Right lobe of liver (tissue), 6 donors: ENCODE data around the gene MAP2K6. TPM values are rescaled to one million over a fixed set of nuclear protein-coding genes. Genes with fewer than 3 reads are reported as not detected.

Experiments
- ATAC-seq, 4 donors: fragments of 200-7000 bp; cut with Tn5 transposase; one replicate each; pipeline ENCODE4 v1.9.1; 2020; ENCODE audit warnings: mild to moderate bottlenecking in 4 of 4, moderate library complexity in 4 of 4
- DNase-seq, 3 donors: peaks; one replicate each; pipeline ENCODE4 v3.0.0-alpha.2; 2020
- H3K27ac ChIP-seq, 3 donors: fragments of 200-600 bp; one replicate each; pipeline ENCODE4 v1.8.0; 2022
- H3K27me3 ChIP-seq, 2 donors: fragments of 200-600 bp; one replicate each; pipeline ENCODE4 v1.8.0; 2022
- H3K36me3 ChIP-seq, 4 donors: fragments of 200-600 bp; sonication (generic) in 1 of 4; one replicate each; pipeline versions ENCODE4 v1.5.1 to v1.8.0; 2017 to 2022; ENCODE audit warnings: control low read depth in 1 of 4
- H3K4me1 ChIP-seq, 4 donors: fragments of 200-600 bp; sonication (generic) in 1 of 4; one replicate each; pipeline versions ENCODE4 v1.5.1 to v1.8.0; 2017 to 2022; ENCODE audit warnings: control low read depth in 1 of 4
- H3K4me3 ChIP-seq, 3 donors: fragments of 200-600 bp; one replicate each; pipeline ENCODE4 v1.8.0; 2022
- H3K9me3 ChIP-seq, 4 donors: fragments of 200-600 bp; sonication (generic) in 1 of 4; one replicate each; pipeline versions ENCODE4 v1.5.1 to v1.8.0; 2017 to 2022; ENCODE audit warnings: control low read depth in 1 of 4
- POLR2A ChIP-seq: fragments of 450-650 bp; IDR thresholded peaks from one replicate; pipeline ENCODE4 v1.6.1; 2017; ENCODE audit warnings: antibody characterized with exemption, mild to moderate bottlenecking
- WGBS: methylation state at CpG from one replicate; pipeline ENCODE4 v1.1.6; 2018; ENCODE audit warnings: low coverage, low lambda C conversion rate; ENCODE audit not compliant: insufficient coverage; ENCODE audit errors: missing lambda C conversion rate; 5-methylcytosine and 5-hydroxymethylcytosine counted together
- intact Hi-C, 2 donors: fragments of 100-400 bp; cut with DNase I; formaldehyde crosslinking; loops; one replicate each; pipeline versions ENCODE4 v1.11.2 to v1.14.1; 2022
- total RNA-seq, 6 experiments: library from RNA; depleted of rRNA in 2 of 6; stranded (reverse); fragments of >200 nt in 2 of 6; fragmentation: NEBNext Ultra II Directional in 3 of 6; extraction: Animal tissue kit (Norgen Biotek cat#: 25700) in 3 of 6; gene quantifications; one replicate each; pipeline versions ENCODE4 v1.1.0 to v1.2.4, GENCODE V29; 2016 to 2023
- TF ChIP-seq, protein P1 (sequence below), 4 donors: fragments of 200-600 bp in 3 of 4; fragments of 450-650 bp in 1 of 4; IDR thresholded peaks; one replicate each; pipeline versions ENCODE4 v1.5.1 to v1.8.0; 2016 to 2022; ENCODE audit warnings: antibody characterized with exemption in 4 of 4, mild to moderate bottlenecking in 2 of 4
- donor health status: DM: no; HTN: yes; CAD: no.
- donor health status: DM: no; HTN: no; CAD: no.
- donor health status: DM: no; HTN: no; CAD: no.
- donor health status: DM: no; HTN: yes; CAD: no.
- donor health status: DM: no; HTN: yes; CAD: no.

Gene MAP2K6
- total RNA-seq, 6 experiments from 2014 or later, result 1.8 to 3.6 (median 2.3) TPM

DNA sequence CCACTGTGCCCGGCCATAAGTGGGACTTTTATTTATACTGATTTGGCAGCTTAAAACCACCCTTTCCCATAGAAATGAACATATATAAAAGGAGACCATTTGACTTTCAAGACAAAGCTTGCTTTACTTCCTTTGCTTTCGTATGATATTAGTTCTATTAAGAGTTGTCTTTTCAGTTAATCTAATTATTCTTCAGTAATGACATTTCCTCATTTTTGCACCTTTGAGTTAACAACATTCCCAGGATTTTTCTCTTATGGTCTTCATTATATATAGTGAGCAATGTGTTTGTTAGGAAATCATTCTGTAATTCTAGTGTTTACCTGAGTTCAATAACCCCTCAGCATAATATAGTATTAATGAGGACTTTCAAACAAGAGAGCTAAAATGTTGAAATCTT lies 173.8 kb downstream of the MAP2K6 start:
- 62% methylated on average over 2 of the region's 2 CpGs for WGBS
- intact Hi-C loops, result no loop called here
- TF ChIP-seq POLR2A, result no peak
- TF ChIP-seq, protein P1, sequence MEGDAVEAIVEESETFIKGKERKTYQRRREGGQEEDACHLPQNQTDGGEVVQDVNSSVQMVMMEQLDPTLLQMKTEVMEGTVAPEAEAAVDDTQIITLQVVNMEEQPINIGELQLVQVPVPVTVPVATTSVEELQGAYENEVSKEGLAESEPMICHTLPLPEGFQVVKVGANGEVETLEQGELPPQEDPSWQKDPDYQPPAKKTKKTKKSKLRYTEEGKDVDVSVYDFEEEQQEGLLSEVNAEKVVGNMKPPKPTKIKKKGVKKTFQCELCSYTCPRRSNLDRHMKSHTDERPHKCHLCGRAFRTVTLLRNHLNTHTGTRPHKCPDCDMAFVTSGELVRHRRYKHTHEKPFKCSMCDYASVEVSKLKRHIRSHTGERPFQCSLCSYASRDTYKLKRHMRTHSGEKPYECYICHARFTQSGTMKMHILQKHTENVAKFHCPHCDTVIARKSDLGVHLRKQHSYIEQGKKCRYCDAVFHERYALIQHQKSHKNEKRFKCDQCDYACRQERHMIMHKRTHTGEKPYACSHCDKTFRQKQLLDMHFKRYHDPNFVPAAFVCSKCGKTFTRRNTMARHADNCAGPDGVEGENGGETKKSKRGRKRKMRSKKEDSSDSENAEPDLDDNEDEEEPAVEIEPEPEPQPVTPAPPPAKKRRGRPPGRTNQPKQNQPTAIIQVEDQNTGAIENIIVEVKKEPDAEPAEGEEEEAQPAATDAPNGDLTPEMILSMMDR (IDR thresholded peaks at IDR 0.05), result no peak
- Histone ChIP-seq H3K4me3 (no peak overlapping the region), H3K27me3 (no peaks in the 10 kb centered on the region), H3K4me1 (no peaks in the 10 kb centered on the region), H3K36me3 (no peaks in the 10 kb centered on the region), H3K27ac (no peak overlapping the region), H3K9me3 (no peaks in the 10 kb centered on the region)
- no peak for DNase-seq
- no peak for ATAC-seq

DNA sequence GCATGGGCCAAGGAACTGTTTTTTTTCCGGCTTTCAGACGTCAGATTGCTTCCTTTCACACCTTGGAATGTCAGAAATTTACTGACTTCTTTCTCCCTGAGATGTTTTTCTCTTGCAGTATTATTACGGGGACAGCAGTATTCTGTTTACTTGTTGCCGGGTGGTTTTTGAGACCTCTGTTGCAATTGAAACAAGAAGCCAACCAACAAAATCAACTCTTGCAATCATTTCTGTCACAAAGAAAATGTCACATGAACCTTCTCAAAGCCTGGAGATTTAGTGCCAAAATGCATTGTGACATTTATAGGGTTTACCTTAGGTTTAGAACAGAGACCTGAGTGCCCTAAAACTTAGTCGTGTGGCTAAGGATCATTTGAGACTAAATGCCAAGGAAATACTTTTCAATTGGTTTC lies 174.3 kb downstream of the MAP2K6 start:
- Histone ChIP-seq H3K4me3 (no peak overlapping the region), H3K4me1 (no peaks in the 10 kb centered on the region), H3K36me3 (no peaks in the 10 kb centered on the region), H3K27me3 (no peaks in the 10 kb centered on the region), H3K27ac (no peak overlapping the region), H3K9me3 (no peaks in the 10 kb centered on the region)
- DNase-seq, result no peak
- TF ChIP-seq POLR2A, result no peak
- TF ChIP-seq, protein P1 (IDR thresholded peaks at IDR 0.05), result no peak
- intact Hi-C loops, result no loop called here
- ATAC-seq, result peak in 2 of 4 donors; percentile 16 to 20
- 32% methylated on average over 5 of the region's 5 CpGs for WGBS

DNA sequence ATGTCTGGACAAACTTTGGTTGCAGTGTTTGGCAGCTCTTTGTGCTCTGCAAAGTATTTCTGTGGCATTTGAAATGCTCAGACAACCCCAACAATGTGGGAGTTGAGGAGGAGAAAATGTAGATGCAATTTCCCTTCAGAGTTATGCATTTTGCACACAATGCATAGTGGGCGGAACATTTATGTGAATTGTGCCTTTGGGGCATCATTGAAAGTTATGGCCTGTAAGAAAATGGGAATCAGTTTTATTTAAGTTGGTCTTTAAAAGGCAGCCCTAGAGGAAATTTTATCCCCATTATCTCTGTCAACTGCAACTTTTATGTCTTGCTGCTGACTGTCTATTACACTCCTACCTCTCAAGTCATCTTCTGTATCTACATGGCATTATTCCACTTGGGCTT lies 176.2 kb downstream of the MAP2K6 start:
- Histone ChIP-seq H3K9me3 (no peaks in the 10 kb centered on the region), H3K4me1 (no peaks in the 10 kb centered on the region), H3K4me3 (no peak overlapping the region), H3K27me3 (no peaks in the 10 kb centered on the region), H3K36me3 (no peaks in the 10 kb centered on the region), H3K27ac (no peak overlapping the region)
- ATAC-seq, result no peak
- TF ChIP-seq POLR2A, result no peak
- TF ChIP-seq, protein P1 (IDR thresholded peaks at IDR 0.05), result no peak
- no peak for DNase-seq
- intact Hi-C loops, result no loop called here
- 100% methylated on average over 1 of the region's 1 CpG for WGBS

DNA sequence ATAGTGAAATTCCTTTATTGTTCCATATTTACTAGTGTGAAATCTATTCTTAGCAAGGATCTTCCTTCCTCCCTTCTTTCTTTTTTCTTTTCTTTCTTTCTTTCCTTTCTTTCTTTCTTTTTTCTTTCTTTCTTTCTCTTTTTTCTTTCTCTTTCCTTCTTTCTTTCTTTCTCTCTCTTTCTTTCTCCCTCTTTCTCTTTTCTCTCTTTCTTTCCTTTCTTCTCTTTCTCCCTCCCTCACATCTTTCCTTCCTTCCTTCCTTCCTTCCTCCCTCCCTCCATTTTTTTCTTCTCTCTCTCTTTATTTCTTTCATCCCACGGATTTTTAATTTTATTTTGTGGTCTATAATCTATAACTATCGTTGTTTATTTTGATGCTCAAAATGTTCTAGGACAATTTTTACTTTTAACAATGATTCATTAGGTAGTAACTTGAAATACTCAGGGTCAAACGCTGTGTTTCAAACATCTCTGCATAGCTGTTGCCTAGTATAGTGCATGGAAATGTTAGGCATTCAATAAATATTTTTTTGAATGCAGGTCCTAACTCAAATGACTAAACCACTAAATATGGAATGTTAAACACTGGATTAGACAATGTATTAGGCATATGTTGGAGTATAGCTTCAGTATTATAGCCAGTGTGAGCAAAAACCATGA lies 178.3 kb downstream of the MAP2K6 start:
- Histone ChIP-seq H3K27ac (no peak overlapping the region), H3K36me3 (no peaks in the 10 kb centered on the region), H3K27me3 (no peaks in the 10 kb centered on the region), H3K9me3 (no peaks in the 10 kb centered on the region), H3K4me3 (no peak overlapping the region), H3K4me1 (no peaks in the 10 kb centered on the region)
- ATAC-seq (no peak), DNase-seq (no peak)
- intact Hi-C loops, result no loop called here
- WGBS, result 41% methylated on average over 3 of the region's 3 CpGs
- TF ChIP-seq POLR2A, result no peak
- TF ChIP-seq, protein P1 (IDR thresholded peaks at IDR 0.05), result no peak
